ENCODE data around the gene BCLAF1.

Gene BCLAF1

GRCh38 chr6:136235233-136235564 is 54.4 kb downstream of the BCLAF1 start:
- no peak for TF ChIP-seq CTCF (IDR thresholded peaks at IDR 0.05; ENCODE audit: low read length, missing control alignments)
- no peak for DNase-seq (ENCODE audit: low read depth)
- no peak overlapping the region for H3K4me3 ChIP-seq (replicated peaks; ENCODE audit: low read depth, low read length)

GRCh38 chr6:136232701-136233100 is 56.9 kb downstream of the BCLAF1 start:
- no peak for TF ChIP-seq CTCF (IDR thresholded peaks at IDR 0.05; ENCODE audit: low read length, missing control alignments)
- no peak overlapping the region for H3K4me3 ChIP-seq (replicated peaks; ENCODE audit: low read depth, low read length)
- DNase-seq (ENCODE audit: low read depth): no peak

- H3K4me3 ChIP-seq (replicated peaks; ENCODE audit: low read depth, low read length): no peak overlapping the region
- TF ChIP-seq CTCF (IDR thresholded peaks at IDR 0.05; ENCODE audit: low read length, missing control alignments): no peak
- no peak for DNase-seq (ENCODE audit: low read depth)
These were observed 59.3 kb downstream of the BCLAF1 start for GRCh38 chr6:136230219-136230853.

- DNase-seq (ENCODE audit: low read depth): no peak
- H3K4me3 ChIP-seq (replicated peaks; ENCODE audit: low read depth, low read length): no peak overlapping the region
- TF ChIP-seq CTCF (IDR thresholded peaks at IDR 0.05; ENCODE audit: low read length, missing control alignments): no peak
These were observed 60.8 kb downstream of the BCLAF1 start for GRCh38 chr6:136228814-136229213.

- H3K4me3 ChIP-seq (replicated peaks; ENCODE audit: low read depth, low read length): no peak overlapping the region
- DNase-seq (ENCODE audit: low read depth): no peak
- TF ChIP-seq CTCF (IDR thresholded peaks at IDR 0.05; ENCODE audit: low read length, missing control alignments): no peak
These were observed 62.8 kb downstream of the BCLAF1 start for GRCh38 chr6:136226674-136227377.

- no peak for TF ChIP-seq CTCF (IDR thresholded peaks at IDR 0.05; ENCODE audit: low read length, missing control alignments)
- no peak overlapping the region for H3K4me3 ChIP-seq (replicated peaks; ENCODE audit: low read depth, low read length)
- peak; percentile 78 for DNase-seq (ENCODE audit: low read depth)
These were observed 63.5 kb downstream of the BCLAF1 start for GRCh38 chr6:136226027-136226673.
